HUDEP-2 (cell line): ENCODE measurements around the gene EFNA2.

Source experiments
- DNase-seq, 76 experiments: peaks; one replicate each; lab custom pipeline; 2025; ENCODE audit not compliant: unreplicated experiment in 76 of 76; lab: John Stamatoyannopoulos, UW

Gene EFNA2

DNA sequence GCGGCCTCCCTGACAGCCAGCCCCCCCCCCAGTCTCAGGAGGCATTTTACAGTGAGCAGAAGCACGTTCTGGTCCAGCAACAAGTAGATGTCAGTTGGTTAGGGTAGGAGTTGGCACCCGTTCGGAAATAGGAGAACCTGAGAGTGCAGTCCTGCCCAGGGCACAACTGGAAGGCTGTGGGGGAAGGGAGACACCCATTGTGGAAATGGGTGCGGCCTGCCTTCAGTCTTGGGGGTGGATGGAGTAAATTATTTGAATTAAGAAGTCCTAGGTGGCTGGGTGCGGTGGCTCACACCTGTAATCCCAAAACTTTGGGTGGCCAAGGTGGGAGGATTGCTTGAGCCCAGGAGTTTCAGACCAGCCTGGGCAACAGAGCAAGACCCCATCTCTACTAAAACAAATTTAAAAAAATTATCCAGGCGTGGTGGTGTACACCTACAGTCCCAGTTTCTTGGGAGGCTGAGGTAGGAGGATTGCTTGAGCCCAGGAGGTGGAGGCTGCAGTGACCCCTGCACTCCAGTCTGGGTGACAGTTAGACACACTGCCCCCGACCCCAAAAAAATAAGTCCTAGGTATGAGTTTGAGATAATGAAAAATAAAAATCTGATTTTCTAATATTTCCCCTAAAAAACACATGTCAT lies 15.3 kb upstream of the EFNA2 start:
- DNase-seq = peak in 39 of 76 experiments; percentile 14 to 73 (median 45)

DNA sequence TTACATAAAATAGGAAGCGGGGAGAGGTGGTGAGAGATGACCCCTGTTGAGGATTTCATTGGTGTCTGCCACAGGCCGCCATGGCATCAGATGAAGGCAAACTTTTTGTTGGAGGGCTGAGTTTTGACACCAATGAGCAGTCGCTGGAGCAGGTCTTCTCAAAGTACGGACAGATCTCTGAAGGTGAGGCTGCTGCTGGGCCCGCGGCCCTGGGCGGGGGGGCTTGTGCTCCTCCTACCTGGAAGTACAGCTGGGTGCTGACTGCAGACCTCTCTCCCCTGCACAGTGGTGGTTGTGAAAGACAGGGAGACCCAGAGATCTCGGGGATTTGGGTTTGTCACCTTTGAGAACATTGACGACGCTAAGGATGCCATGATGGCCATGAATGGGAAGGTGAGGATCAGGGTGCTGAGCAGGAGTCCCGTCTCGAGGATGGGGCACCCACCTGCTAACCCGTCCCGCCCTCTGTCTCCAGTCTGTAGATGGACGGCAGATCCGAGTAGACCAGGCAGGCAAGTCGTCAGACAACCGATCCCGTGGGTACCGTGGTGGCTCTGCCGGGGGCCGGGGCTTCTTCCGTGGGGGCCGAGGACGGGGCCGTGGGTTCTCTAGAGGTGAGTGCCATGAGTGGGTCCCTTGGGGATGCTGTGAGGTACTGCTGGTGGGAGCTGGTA lies 14.7 kb upstream of the EFNA2 start:
- no peak for DNase-seq

DNA sequence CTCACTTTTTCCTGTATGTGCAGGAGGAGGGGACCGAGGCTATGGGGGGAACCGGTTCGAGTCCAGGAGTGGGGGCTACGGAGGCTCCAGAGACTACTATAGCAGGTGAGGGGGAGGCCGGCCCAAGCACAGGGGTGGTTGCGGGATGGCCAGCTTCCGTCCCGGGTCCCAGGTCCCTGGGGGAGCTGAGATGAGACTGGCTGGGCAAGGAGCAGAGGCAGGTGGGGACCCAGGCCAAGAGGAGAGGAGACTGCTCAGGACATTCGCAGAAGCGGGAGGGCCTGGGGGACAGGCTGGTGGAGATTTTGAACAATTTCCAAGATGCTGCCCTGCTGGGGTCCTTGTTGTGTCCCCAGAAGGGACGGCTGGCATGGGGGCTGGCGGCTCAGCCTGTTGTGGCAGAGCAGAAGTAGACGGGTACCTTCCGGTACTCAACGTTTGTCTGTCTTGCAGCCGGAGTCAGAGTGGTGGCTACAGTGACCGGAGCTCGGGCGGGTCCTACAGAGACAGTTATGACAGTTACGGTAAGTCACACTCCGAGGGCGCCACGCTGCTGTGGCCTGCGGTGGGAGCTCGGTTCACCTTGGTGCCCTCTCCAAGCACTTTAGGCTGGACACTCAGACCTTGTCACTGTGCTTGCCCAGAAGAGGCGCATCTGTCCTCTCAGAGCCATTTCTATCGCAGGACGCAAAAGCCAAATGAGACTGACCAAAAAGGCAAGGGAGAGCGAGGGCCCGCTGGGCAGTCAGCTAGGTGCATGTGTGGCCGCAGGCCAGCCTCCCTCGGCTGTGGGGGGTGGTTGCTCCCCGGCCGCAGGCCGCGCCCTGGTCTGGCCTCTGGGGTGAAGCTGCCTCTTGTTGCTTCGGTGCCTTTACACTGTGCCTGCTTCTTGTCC lies 13.9 kb upstream of the EFNA2 start:
- no peak for DNase-seq

DNA sequence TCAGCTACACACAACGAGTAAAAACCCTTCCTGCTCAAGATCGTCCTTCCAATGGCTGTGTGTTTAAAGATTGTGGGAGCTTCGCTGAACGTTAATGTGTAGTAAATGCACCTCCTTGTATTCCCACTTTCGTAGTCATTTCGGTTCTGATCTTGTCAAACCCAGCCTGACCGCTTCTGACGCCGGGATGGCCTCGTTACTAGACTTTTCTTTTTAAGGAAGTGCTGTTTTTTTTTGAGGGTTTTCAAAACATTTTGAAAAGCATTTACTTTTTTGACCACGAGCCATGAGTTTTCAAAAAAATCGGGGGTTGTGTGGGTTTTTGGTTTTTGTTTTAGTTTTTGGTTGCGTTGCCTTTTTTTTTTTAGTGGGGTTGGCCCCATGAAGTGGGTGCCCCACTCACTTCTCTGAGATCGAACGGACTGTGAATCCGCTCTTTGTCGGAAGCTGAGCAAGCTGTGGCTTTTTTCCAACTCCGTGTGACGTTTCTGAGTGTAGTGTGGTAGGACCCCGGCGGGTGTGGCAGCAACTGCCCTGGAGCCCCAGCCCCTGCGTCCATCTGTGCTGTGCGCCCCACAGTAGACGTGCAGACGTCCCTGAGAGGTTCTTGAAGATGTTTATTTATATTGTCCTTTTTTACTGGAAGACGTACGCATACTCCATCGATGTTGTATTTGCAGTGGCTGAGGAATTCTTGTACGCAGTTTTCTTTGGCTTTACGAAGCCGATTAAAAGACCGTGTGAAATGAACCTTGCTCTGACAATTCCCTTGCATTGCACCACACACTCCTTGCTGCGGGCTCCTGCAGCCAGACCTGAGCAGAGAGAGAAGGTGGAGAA lies 13.0 kb upstream of the EFNA2 start:
- no peak for DNase-seq

DNA sequence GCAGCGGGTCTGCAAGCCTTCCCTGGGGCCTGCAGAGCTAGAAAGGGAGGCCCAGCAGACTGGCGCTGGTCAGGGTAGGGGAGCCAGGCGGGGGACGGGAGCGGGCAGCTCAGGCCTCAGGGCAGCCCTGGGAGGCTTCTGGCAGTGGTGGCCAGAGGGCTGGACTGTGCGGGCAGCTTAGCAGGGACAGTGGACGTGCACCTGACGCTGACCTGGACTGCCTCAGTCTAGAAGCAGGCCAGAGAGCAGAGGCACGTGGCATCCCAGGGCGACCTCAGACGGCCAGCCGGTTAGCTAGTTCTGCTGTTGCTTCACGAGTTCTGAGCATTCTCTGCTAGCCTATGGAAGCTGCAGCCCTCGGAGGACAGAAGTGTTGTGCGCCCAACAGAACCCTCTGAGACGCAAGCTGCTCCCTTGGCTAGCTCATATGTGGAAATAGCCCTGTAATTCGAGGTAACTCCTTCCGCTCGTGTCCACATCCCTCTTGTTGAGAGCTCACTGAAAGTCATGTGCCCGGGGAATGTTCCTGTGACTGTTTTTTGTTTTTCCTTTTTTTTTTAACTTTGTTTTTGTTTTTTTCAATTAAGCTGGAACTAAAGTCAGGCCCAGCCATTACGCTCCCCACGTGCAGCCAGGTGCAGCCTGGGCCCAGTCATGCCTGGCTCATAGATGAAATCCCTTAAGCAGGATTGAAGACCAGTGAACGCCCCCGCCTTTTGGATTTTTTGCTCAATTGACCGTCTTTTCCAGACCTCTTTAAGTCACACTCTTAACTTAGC lies 12.2 kb upstream of the EFNA2 start:
- DNase-seq = no peak

DNA sequence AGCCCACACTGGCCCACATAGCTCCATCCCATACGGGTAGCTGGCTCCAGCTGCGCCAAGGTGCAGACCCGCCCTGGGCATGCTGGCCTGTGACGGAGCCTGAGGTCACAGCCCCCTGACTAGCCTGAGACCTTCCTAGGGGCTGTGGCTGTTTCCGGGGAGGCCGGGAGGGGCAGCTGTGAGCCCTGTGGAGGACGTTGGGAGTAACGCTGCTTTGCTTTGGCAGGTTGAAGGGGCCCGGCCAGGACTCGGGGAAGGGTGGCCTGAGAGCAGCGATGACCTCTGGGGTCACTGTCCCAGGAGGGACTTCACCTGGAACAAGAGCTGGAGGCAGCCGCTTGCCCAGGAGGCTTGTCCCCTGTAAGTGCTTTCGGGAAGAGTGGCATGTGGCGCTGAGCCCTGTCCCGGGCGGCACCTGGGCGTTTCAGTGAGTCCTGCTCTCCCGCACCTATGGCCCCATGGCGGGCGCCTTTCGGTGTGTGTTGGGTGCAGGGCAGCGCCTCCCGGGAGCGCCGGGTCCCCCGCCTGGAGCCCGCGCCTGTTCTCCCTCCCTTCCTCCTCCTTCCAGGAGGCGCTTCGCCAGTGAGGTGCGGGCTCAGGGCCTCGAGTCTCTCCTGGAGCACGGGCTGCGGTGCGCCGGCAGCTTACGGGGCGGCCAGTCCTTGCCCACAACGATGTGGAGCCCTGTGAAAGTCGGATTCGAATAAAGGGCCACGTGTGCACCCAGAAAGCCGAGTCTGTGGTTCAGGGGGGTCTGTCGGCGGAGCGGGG lies 11.4 kb upstream of the EFNA2 start:
- no peak for DNase-seq

DNA sequence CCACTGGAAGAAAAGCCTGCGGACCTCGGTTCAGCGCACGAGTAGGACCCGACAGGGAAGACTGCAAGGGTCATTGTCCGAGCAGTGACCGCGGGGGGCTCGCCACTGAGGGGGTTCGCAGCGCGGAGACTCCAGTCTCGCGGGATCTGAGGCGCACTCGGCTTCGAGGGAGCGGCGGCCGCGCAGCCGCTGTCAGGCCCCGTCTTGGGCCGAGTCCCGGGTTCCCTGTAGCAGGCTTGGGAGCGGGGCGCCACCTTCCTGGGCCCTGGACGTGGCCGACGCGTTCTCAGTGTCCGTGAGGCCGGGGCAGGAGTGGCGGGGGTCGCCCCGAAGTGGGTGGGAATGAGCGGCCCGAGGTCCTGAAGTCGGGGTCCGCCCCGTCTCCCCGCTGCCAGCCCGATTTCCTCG lies 10.8 kb upstream of the EFNA2 start:
- DNase-seq = no peak

DNA sequence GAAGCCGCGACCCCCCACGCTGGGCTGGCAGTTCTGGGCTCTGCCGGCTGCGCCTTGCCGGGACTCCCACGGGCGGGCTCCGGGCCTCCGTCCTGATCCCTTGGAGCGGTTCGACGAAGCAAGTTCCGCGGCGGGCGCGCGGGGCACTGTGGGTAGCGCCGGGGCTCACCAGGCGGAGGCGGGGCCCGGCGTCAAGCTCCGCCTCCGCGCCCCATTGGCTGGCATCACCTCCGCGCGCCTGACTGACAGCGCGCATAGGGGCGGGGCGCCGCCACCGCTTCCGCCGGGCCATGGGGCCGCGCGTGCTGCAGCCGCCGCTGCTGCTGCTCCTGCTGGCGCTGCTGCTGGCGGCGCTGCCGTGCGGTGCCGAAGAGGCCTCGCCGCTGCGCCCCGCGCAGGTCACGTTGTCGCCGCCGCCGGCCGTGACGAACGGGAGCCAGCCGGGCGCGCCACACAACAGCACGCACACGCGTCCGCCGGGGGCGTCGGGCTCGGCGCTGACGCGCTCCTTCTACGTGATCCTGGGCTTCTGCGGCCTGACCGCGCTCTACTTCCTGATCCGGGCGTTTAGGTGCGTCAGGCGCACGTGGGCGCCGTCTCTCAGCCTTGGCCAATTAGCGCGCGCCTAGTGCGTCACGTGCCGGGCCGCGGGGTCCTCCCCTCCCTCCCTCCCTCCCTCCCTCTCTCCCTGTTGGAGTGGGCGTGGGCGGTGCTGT lies 10.3 kb upstream of the EFNA2 start, which contains the start of gene FAM174C:
Gene FAM174C (plus strand): TSS at position 271 of the 716 bp plus-strand sequence. CDS start 20 bp downstream, at position 291.
- DNase-seq = peak in 75 of 76 experiments; percentile 75 to 99 (median 97)

DNA sequence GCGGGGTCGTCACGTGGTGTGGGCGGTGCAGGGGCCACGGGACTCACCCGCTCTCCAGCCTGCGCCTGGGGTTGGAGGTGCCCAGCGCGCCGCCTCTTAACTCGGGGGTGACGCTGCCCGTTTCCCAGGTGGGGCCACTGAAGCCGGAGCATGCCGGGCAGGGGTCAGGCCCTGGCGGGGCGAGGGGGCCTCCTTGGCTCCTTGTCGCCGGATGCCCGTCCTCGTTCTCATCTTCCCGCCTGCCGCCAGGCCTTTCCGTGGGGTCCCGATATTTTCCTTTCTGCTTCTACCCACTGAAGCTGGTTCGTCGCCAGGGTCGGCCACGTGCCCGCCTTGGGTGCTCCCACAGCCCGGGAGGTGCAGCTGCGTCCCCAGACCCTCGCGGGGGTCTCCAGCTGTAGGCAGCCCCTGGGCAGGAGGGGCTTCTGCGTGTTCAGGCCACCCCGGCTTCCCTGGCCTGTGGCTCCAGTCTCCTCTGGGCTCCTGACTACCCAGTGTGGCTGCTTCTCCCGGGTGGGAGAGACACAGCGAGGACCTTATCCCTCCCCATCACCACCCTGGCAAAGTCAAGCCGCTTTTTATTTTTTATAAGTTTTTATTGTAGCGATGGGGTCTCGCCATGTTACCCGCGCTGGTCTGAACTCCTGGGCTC lies 9.6 kb upstream of the EFNA2 start:
- DNase-seq = peak in 1 of 76 experiments; percentile 80

DNA sequence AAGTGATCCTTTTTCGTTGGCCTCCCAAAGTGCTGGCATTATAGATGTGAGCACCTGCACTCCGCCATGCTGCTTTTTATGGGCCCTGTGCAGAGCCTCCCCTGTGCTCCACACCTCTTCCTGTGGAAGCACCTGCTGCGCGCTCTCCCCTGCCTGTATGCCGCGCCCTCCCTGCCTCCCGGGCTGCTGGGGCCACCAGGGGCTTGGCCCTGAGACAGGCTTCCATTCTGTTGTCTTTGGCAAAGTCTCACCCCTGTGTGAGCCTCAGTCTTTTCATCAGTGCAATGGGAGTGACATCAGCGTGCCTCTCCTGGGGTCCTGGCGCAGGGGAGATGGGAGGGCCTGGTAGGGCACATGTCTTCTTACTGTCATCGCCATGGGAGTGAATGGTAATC lies 9.0 kb upstream of the EFNA2 start:
- DNase-seq = no peak

DNA sequence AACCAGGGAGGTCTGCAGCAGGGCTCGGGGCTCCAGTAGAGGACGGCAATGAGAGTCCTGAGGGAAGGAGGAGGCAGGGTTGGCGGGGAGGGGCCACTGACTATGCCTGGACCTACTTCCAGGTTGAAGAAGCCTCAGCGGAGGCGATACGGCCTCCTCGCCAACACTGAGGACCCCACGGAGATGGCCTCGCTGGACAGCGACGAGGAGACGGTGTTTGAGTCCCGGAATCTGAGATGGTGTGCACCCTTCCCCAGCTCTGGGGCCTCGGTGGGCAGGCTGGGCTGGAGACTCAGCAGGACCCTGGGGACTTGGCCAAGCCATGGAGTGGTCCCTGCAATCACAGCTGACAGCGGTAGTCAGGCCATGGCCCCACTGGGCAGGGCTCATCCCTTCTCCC lies 8.6 kb upstream of the EFNA2 start:
- no peak for DNase-seq

DNA sequence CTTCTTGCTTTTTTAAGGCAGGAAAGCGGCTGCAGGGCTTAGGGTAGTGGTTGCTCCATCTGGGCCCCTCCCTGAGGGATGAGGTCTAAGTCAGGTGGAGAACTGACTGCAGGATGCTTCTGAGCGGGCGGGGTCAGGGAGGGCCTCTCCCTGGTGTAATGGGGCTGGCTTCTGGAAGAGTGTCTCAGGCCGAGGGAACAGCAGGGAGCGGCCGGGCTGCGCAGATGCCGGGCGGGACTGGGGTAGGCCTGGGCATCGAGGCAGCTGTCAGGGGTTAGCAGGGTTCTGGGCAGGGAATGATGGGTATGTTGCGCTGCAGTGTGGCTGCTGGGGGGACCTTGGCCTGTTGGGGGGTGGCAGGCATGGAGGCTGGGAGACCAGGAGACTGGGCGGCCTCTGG lies 7.6 kb upstream of the EFNA2 start:
- peak in 2 of 76 experiments; percentile 28 to 31 for DNase-seq

DNA sequence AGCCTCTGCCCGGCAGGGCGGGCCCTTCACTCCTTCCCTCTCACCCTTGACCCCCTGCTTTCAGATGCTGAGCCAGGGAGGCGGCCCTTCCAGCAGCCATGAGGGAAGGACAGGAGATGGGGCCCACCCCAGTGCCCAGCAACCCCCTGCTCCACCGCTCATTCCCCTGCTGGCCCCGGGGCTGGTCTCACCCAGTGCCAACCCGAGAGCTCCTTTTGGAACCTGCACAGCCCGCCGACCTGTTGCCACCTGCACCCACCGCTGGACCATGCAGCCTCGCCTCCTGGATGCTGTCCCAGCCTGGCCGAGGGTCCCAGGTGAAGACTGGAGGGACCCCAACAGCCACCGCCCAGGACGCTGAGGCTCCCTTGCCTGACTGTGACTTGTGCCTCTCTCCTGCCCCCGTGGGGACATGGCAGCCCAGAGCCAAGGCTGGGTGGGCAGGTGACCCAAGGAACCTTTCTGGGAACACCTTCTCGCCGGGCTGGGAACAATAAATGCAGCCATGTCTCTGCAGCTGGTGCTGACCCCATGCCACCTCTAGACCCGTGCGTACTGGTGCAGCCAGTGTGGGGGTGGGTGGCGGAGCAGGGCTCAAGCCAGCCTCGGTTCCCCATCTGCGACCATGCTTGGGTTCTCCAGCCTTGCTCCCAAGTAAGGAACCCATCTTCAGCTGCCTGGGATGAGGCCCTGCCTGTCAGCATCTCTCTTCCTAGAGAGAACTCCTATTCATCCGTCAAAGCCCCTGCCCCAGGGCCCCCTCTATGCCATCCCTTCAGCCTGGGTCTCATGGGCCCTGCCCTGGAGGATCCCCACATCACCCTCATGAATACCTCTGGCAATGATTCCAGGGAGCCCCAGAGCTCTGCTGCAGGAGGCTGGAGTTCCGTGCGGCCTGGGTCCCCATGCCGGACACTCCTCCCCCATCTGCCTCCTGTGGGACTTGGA lies 6.7 kb upstream of the EFNA2 start:
- DNase-seq = no peak

DNA sequence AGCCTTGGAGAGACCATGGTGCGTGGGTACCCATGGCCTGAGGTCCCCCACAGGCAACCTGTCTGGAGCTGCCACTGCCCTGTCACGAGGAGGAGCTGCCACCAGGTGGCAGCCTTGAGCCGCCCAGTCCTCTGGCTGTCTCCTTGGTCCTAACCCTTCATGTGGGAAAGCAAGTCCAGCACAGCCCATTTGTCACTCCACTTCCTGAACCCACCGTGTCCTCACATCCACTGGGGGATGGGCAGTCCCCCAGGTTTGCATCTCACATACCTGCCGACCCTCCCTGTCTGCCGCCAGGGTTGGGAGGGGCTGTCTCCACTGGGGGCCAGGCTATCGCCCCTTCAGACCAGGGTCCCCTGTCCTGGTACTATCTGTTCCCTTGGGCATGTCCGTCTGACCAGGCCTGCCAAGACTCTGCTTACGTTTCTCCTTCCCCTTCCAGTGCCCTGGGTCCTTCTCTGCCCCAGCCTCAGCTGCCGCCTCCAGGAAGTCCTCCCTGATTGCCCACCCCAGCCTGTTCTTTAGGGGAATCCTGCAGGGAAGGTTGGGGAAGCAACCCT lies 5.8 kb upstream of the EFNA2 start:
- DNase-seq = peak in 70 of 76 experiments; percentile 21 to 90 (median 78)

DNA sequence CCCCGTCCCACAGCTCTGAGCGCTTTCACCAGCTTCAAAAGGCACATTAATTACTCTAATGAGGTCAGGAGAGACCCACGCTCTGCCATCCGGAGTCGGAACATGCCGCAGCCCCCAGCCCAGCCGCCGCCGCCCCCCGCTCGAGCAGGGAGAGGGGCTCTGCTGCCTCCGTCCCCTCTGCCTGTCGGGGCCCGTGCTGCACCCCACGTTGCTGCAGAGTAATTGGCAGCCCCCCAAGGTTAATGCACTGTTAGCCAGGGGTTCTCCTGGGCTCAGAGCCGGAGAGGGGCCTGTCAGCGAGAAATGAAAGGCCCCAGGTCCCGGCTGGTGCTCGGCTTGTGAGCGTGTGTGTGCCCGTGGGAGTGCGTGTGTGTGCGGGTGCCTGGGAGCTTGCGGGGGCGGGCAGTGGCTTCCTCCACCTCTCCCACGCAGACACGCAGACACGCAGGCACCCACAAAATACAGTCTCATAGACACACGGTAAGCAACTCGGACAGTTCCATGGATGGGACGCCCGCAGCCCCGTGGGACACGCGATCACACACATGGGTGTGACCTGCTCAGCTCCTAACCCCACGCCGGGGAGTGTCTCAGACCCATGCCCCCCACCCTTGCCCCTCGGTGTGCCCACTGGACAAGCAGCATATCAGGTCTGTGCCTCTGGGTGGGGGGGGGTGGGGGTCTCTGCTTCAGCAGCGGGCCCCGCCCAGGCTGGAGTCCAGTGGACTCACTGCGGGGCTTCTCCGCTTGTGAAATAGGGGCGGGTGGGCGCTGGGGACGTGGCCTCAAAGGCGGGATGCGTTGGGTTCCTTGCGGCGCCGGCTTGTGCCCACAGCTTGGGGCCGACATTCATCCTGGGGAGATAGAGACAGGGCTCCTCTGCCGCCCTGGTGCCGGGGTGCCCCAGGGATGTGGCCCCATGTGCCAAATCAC lies 4.8 kb upstream of the EFNA2 start:
- peak in 1 of 76 experiments; percentile 24 for DNase-seq
